Measurements from ENCODE around the gene LAPTM5.

Gene LAPTM5

DNA sequence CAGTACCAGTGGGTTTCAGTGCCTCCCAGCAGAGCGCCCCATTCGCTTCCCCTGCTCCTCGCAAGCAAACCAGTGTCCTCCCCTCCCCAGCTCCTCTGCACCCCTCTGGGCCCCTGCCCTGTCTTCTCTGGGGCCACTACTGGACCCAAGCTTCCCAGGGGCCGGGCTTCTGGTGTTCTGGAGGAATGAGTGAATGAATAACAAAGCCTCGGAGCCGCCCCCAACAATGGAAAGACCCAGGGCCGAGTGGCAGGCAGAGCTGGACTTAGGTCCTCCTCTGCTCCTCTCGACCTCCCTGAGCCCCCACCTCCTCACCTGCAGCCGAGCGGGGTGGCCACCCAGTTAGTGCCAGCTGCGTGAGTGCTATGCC lies 71.8 kb downstream of the LAPTM5 start:
- TF ChIP-seq, protein P1, sequence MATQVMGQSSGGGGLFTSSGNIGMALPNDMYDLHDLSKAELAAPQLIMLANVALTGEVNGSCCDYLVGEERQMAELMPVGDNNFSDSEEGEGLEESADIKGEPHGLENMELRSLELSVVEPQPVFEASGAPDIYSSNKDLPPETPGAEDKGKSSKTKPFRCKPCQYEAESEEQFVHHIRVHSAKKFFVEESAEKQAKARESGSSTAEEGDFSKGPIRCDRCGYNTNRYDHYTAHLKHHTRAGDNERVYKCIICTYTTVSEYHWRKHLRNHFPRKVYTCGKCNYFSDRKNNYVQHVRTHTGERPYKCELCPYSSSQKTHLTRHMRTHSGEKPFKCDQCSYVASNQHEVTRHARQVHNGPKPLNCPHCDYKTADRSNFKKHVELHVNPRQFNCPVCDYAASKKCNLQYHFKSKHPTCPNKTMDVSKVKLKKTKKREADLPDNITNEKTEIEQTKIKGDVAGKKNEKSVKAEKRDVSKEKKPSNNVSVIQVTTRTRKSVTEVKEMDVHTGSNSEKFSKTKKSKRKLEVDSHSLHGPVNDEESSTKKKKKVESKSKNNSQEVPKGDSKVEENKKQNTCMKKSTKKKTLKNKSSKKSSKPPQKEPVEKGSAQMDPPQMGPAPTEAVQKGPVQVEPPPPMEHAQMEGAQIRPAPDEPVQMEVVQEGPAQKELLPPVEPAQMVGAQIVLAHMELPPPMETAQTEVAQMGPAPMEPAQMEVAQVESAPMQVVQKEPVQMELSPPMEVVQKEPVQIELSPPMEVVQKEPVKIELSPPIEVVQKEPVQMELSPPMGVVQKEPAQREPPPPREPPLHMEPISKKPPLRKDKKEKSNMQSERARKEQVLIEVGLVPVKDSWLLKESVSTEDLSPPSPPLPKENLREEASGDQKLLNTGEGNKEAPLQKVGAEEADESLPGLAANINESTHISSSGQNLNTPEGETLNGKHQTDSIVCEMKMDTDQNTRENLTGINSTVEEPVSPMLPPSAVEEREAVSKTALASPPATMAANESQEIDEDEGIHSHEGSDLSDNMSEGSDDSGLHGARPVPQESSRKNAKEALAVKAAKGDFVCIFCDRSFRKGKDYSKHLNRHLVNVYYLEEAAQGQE (IDR thresholded peaks at IDR 0.05; ENCODE audit: insufficient read depth in 1 of 2, low read depth in 2 of 2, low read length in 2 of 2): no peak
- TF ChIP-seq POLR2AphosphoS5 (IDR thresholded peaks at IDR 0.05; ENCODE audit: low read depth, low read length): no peak
- no peak for TF ChIP-seq TAF1 (IDR thresholded peaks at IDR 0.05; ENCODE audit: borderline replicate concordance, insufficient read depth, low read length)
- no peak for TF ChIP-seq FOXP2 (optimal IDR thresholded peaks at IDR 0.05; ENCODE audit: borderline replicate concordance, extremely low read depth, extremely low read length, insufficient read depth)
- TF ChIP-seq SIN3A (IDR thresholded peaks at IDR 0.05; ENCODE audit: borderline replicate concordance, insufficient read depth, low read length): no peak

DNA sequence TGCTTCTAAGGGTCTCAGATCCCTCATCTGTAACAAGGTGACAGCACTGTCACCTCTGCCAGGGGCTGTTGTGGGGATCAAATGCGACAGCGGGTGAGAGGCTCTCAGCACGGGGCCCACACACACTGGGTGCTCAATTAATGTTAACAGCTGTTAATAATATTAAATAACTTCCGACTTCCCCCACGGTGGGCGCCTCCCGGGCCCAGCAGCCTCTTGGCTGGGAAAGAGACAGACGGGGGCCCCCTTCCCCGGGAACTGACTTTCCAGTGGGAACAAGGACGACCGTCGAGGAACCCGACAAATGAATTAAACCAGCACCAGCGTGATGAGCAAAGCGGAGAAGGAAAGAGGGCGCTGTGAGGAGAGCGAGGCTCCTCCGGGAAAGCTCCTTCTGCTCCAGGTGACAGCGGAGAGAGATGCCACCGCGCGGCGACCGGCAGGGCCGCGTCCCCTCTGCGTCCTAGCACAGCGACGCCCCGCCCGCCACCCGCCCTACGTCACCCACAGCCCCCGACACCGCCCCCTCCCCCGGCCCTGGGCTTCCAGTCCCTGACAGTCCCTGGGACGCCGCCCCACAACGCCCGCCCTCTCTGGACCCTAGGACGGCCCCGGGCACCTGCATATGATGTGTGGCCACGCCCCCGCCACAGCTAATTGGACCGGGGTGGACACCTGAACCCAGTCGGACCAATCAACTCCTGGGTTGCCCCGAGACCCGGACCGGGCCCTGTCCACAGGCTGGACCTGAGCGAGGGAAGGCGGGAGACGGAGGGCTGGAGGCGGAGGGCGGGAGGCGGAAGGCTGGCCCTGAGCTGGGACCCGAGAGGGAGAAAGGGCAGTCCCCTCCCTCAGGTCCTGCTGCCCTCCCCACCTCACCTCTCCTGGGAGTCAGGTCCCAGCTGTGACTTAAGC lies 72.4 kb downstream of the LAPTM5 start:
- TF ChIP-seq SIN3A (IDR thresholded peaks at IDR 0.05; ENCODE audit: borderline replicate concordance, insufficient read depth, low read length): no peak

DNA sequence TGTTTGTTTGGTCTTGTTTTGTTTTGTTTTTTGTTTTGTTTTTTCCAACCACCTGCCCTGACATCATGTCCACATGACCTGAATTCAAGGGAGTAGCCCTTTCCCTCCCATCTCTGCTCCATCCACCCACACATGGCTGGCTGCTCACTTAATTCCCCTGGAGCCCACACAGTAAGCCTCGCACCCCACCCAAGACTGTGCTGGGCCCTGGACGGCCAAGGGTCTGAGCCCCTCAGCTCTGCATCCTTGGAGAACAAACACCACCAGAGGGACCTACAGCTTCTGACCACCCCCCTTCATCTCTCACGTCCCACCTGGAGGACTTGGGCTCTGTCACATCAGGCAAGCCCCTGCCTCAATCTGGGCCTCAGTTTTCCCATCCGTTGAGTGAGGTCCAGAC lies 73.3 kb downstream of the LAPTM5 start:
- TF ChIP-seq POLR2AphosphoS5 (IDR thresholded peaks at IDR 0.05; ENCODE audit: low read depth, low read length) (no peak), SIN3A (IDR thresholded peaks at IDR 0.05; ENCODE audit: borderline replicate concordance, insufficient read depth, low read length) (no peak), TAF1 (IDR thresholded peaks at IDR 0.05; ENCODE audit: borderline replicate concordance, insufficient read depth, low read length) (no peak), FOXP2 (optimal IDR thresholded peaks at IDR 0.05; ENCODE audit: borderline replicate concordance, extremely low read depth, extremely low read length, insufficient read depth) (no peak)
- TF ChIP-seq, protein P1 (IDR thresholded peaks at IDR 0.05; ENCODE audit: insufficient read depth in 1 of 2, low read depth in 2 of 2, low read length in 2 of 2): no peak

DNA sequence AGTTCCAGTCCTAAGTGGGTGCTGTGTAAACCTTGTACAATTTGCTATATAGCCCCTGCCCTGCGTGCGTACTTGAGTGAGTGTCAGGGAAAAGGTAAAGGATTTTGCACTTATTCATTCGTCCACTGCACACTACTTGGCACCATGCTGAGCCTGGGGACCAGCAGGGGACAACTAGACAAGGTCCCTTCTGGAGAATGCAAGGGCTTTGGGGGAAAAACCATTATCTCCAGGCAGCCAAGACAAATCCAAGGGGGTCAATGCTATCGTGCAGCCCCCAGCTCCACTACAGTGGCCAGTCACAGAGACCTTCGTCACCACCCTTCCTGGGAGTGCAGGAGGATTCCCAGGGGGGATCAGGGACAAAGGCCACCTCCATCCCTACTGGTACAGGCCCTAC lies 73.9 kb downstream of the LAPTM5 start:
- TF ChIP-seq, protein P1 (IDR thresholded peaks at IDR 0.05; ENCODE audit: insufficient read depth in 1 of 2, low read depth in 2 of 2, low read length in 2 of 2): no peak
- TF ChIP-seq TAF1 (IDR thresholded peaks at IDR 0.05; ENCODE audit: borderline replicate concordance, insufficient read depth, low read length): no peak
